Cortex of kidney (tissue), 1 donor: ENCODE results near the gene ZNF525.
"Not testable (repeated sequence)": the region's sequence is repeated elsewhere in the genome, so short reads cannot be mapped to it uniquely, and the experiment has no call there.

Source experiments
- DNase-seq: peaks from one replicate; lab custom pipeline; 2025; lab: John Stamatoyannopoulos, UW

The ZNF525 gene

GRCh38 chr19:53395840-53396524 lies 30.5 kb downstream of the ZNF525 start:
- DNase-seq: not testable (repeated sequence)

DNA sequence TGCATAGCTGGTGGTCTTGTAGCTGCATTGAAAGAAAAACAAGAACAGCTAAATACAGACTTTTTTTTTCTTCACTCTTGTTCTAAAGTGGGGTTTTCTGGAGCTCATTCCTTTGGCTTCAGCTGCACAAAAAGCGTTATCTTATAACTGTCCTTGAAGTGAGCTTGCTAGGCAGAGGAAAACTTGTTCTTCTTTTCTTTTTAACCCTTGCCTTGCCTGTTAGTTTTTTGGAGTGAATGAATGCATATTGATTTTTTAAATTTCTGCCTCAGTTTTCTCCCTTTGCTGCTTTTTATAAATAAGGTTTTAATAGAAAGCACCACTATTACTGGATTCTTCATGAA lies 31.0 kb downstream of the ZNF525 start:
- DNase-seq: no peak

DNA sequence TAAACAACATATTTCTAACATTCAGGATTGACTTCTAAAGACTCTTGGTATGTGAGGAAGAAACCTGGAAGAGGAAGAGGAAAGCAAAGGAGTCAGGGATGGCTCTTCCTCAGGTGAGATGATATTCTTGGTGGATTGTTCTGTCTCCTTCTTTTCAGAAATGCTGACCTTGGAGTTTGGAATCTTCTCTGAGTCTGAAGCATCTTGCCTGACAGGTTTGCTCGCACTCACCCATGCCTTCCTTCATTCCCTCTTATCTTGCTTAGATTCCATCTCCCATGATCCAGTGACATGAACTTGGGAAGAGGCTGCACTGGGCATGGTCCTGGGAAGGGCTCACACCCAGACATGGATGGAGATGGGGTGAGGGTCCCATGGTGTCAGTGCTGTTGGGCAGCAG lies 32.4 kb downstream of the ZNF525 start:
- DNase-seq: not testable (repeated sequence)

- no peak for DNase-seq
Measured at GRCh38 chr19:53409505-53410204, 44.1 kb downstream of the ZNF525 start.

DNA sequence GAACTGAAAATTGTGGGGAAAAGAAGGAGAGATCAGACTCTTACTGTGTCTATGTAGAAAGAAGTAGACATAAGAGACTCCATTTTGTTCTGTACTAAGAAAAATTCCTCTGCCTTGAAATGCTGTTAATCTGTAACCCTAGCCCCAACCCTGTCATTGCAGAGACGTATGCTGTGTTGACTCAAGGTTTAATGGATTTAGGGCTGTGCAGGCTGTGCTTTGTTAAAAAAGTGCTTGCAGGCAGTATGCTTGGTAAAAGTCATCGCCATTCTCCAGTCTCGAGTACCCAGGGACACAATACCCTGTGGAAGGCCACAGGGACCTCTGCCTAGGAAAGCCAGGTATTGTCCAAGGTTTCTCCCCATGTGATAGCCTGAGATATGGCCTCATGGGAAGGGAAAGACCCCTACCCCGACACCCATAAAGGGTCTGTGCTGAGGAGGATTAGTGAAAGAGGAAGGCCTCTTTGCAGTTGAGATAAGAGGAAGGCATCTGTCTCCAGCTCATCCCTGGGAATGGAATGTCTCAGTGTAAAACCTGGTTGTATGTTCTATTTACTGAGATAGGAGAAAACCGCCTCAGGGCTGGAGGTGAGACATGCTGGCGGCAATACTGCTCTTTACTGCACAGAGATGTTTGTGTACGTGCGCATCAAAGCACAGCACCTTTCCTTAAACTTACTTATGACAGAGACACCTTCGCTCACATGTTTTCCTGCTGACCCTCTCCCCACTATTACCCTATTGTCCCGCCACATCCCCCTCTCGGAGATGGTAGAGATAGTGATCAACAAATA lies 55.2 kb downstream of the ZNF525 start:
- not testable (repeated sequence) for DNase-seq

- DNase-seq: no peak
Measured at GRCh38 chr19:53422551-53422950, 57.0 kb downstream of the ZNF525 start.

DNA sequence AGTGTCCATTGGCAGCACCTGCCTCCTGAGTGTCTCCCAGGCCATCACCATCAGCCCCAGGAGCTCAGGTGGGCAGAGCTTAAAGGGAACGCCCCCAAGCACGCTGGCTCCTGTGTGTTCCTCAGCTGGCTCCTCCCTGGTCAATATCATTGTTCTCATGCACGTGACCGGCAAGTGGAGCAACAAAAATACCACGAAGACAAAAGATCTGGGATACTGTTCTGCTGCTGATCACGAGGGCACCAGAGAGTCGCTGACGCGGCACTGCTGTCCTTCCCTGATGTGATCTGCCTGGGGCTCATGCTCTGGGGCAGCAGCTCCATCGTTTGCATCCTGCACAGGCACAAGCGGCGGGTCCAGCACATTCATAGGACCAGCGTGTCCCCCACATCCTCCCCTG lies 57.6 kb downstream of the ZNF525 start:
- not testable (repeated sequence) for DNase-seq

GRCh38 chr19:53423680-53424079 lies 58.2 kb downstream of the ZNF525 start:
- not testable (repeated sequence) for DNase-seq

DNA sequence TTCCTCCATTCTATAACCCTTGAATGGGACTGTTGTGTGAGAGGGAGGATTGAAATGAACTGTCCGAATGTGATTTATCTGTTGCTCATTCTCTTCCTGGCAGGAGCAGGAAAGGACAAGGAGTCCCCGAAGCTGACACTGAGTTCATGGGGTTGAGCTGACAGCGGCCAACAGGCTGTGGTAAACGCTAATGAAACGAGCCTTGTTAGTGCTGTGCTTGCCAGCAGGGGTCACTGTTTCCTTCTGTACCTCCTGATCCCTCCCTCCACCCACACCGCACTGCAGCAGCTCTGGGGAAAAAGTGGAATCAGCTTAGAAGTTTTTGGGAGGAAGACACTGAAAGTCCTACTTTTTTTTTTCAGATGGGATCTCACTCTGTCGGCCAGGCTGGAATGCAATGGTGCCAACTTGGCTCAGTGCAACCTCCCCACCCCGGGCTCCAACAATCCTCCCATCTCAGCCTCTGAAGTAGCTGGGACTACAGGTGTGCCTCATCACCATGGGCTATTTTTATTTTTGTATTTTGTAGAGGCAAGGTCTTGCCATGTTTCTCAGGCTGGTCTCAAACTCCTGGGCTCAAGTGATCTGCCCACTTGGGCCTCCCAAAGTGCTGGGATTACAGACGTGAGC lies 59.6 kb downstream of the ZNF525 start:
- no peak for DNase-seq

GRCh38 chr19:53431399-53432087 lies 66.0 kb downstream of the ZNF525 start, which contains the start of gene ZNF761:
ZNF761 (plus strand) TSS chr19:53431984; CDS start chr19:53447269, 15,285 bp downstream.
- peak; percentile 48 for DNase-seq

DNA sequence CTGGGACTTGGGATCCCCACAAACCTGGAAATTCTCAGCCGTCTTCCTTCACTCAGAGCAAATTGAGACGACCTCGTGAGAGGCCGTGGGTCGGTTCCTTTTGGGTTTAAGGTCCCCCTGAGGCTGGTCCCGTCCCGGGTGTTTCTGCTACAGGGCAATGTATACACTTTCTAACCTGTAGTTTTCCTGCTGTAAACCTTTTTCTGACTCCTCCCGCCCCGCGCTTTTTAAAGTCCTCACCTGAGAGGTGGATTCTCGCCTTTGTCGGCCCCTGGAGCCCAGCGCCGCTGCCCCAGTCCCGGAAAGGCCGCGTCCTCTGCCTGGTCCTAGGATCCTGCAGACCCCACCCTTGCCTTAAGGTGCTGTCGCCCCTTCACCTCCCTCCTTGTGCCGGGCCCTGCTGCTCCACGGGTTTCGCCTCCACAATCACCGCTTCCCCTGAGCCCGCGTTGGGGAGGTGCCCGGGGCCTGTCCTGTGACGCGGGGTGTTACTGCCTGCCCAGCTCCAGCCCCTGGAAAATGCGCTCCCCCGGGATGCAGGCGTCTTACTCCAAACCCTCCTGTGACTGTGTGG lies 66.7 kb downstream of the ZNF525 start:
- DNase-seq: no peak
